ENCODE results near the gene AQP5.

- TF ChIP-seq CTCF (IDR thresholded peaks at IDR 0.05; ENCODE audit: extremely low read depth in 1 of 2, insufficient read depth in 1 of 2, low read depth in 1 of 2, low read length in 2 of 2) (no peak), POLR2A (IDR thresholded peaks at IDR 0.05; ENCODE audit: low read depth, low read length) (no peak), EZH2 (IDR thresholded peaks at IDR 0.05; ENCODE audit: borderline replicate concordance, low read depth, low read length, severe bottlenecking) (no peak)
Observed at GRCh38 chr12:49953961-49954846, 7.5 kb upstream of the AQP5 start.

Measured in endothelial cell of umbilical vein (primary cell).